ENCODE measurements around the gene CBLL1.

CBLL1 gene

GRCh38 chr7:107703219-107703618 is 40.7 kb upstream of the CBLL1 start:
- no peak overlapping the region for H3K4me3 ChIP-seq (ENCODE audit: low read length)
- DNase-seq (ENCODE audit: low read depth), result no peak
- TF ChIP-seq, protein P1, sequence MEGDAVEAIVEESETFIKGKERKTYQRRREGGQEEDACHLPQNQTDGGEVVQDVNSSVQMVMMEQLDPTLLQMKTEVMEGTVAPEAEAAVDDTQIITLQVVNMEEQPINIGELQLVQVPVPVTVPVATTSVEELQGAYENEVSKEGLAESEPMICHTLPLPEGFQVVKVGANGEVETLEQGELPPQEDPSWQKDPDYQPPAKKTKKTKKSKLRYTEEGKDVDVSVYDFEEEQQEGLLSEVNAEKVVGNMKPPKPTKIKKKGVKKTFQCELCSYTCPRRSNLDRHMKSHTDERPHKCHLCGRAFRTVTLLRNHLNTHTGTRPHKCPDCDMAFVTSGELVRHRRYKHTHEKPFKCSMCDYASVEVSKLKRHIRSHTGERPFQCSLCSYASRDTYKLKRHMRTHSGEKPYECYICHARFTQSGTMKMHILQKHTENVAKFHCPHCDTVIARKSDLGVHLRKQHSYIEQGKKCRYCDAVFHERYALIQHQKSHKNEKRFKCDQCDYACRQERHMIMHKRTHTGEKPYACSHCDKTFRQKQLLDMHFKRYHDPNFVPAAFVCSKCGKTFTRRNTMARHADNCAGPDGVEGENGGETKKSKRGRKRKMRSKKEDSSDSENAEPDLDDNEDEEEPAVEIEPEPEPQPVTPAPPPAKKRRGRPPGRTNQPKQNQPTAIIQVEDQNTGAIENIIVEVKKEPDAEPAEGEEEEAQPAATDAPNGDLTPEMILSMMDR (conservative IDR thresholded peaks at IDR 0.05; ENCODE audit: low read depth, low read length), result no peak

DNA sequence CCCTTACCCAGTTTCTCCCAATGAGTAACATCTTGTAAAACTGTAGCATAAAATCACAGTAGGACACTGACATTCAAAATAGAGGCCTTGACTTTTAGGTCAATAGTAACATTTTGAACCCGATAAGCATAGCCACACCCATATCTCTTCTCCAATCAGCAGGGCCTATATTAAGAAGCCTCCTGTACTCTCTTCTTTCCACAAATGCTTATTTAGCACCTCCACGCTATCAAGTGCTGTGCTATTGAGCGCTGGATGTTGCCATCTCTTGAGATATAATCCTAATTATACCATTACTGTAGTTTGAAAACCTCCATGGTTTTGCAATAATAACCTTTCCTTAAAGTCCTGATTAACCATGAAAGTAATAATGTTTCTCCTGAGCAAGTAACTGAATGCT is 40.1 kb upstream of the CBLL1 start:
- no peak overlapping the region for H3K4me3 ChIP-seq (ENCODE audit: low read length)
- DNase-seq (ENCODE audit: low read depth), result no peak
- TF ChIP-seq, protein P1 (conservative IDR thresholded peaks at IDR 0.05; ENCODE audit: low read depth, low read length), result no peak

DNA sequence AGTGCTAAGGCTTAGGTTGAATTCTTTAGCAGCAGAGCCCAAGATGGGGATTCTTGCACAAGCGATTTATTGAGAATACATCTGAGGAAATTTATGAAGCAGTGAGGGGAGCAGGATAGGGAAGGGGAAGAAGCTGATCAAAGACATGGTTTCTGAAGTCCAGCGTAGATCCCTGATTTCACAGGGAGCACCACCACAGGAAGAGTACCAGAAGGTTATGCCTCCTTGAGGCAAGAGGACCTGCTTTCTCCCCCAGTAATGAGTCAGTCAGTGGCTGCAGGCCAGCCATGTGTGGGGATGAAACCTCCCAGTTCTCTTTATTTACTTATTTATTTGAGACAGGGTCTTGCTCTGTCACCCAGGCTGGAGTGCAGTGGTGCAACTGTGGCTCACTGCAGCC is 35.0 kb upstream of the CBLL1 start:
- DNase-seq (ENCODE audit: low read depth), result no peak
- no peak overlapping the region for H3K4me3 ChIP-seq (ENCODE audit: low read length)
- TF ChIP-seq, protein P1 (conservative IDR thresholded peaks at IDR 0.05; ENCODE audit: low read depth, low read length), result no peak

DNA sequence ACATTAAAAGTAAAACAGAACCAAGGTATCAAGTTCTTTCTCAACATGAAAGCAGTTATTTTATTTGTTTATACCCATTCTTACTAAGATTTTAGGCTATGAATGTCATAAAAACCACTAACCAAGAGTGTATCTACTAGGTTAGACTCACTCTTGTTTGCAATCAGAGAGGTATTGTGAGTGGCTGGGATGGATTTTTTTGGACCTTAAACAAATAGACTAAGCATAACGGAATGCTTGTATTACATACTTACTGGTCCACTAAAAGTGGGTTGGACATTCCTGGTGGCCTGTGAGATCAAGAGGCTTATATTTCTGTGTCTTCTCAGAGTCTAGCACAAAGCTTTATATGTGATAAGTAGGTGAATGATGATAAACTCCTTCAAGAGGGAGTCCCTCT is 32.6 kb upstream of the CBLL1 start:
- no peak for DNase-seq (ENCODE audit: low read depth)
- H3K4me3 ChIP-seq (ENCODE audit: low read length), result no peak overlapping the region
- TF ChIP-seq, protein P1 (conservative IDR thresholded peaks at IDR 0.05; ENCODE audit: low read depth, low read length), result no peak

- DNase-seq (ENCODE audit: low read depth), result no peak
- H3K4me3 ChIP-seq (ENCODE audit: low read length), result no peak overlapping the region
- TF ChIP-seq, protein P1 (conservative IDR thresholded peaks at IDR 0.05; ENCODE audit: low read depth, low read length), result no peak
These were observed 31.9 kb upstream of the CBLL1 start for GRCh38 chr7:107712025-107712424.

- TF ChIP-seq, protein P1 (conservative IDR thresholded peaks at IDR 0.05; ENCODE audit: low read depth, low read length), result no peak
- no peak overlapping the region for H3K4me3 ChIP-seq (ENCODE audit: low read length)
- no peak for DNase-seq (ENCODE audit: low read depth)
These were observed 31.0 kb upstream of the CBLL1 start for GRCh38 chr7:107712896-107713295.

- TF ChIP-seq, protein P1 (conservative IDR thresholded peaks at IDR 0.05; ENCODE audit: low read depth, low read length), result no peak
- H3K4me3 ChIP-seq (ENCODE audit: low read length), result no peak overlapping the region
- peak; percentile 77 for DNase-seq (ENCODE audit: low read depth)
These were observed 28.4 kb upstream of the CBLL1 start for GRCh38 chr7:107715531-107715930.

Measured in retinal pigment epithelial cell (primary cell).